ENCODE measurements around the gene PRSS36. TPM values are rescaled to one million over a fixed set of nuclear protein-coding genes. Genes with fewer than 3 reads are reported as not detected.

PRSS36 gene
- total and polyA plus RNA-seq, 9 of the 15 experiments (the other 6 are each of a cell fraction or from before 2014, with no cell fraction given) = 0.09 to 1.2 (median 0.54) TPM; not detected in 2

DNA sequence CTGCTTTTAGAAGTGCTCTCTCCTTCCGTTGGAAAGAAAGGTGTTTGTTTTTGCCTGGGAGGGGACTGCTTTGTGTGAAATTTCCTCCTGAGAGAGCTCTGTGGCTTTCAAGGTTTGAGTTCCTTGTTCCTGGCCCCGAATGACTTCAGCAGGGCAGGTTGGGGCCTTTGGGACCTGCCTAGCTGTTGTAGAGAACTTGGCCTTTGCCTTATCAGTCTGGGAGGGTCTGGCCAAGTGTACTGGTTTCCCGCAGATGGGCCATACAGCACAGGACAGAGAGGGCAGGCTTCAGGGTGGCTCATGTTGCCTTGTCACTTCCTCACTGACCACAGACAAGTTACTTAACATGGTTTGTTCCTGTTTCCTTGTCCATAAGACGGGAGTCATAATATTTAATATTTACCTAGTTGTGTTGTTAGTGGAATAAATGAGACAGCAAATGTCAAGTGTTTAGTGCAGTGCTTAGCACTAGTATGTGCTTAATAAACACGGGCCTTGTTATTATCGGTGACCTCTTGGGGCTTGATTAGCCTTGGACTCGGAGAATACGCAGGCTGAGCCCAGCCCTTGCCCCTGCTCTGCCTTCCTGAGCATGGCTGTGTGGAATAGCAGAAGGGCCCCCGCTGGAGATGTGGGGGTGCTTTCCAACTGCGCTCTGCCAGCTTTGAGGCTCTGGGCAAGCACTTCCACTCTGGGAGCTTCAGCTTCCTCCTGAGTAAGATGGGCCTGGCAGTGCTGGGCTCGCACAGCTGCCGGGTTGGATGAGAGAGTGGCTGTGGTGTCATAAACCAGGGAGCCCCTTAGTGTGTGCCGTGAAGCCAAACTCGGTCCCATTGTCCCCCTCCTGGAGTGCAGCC is 20.9 kb downstream of the PRSS36 start (continued):
- TF ChIP-seq GATA2 (CRISPR knock-in tag; IDR thresholded peaks at IDR 0.05) = peak; percentile 77

DNA sequence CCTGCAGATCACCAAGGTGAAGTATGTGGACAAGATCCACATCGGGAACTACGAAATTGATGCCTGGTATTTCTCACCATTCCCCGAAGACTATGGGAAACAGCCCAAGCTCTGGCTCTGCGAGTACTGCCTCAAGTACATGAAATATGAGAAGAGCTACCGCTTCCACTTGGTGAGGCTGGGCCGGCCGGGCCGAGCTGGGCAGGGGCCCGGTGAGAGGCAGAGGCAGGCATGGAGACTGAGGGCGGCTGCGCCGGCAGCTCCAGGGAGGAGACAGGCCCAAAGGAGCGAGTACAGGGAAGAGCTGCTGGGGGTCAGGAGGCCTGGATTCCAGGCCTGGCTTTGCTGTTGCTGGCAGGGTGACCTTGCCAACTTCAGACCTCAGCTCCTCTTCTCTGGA is 22.7 kb downstream of the PRSS36 start:
- FAIRE-seq (no peak), ATAC-seq (no peak), DNase-seq (ENCODE audit: extremely low read depth in 1 of 4, low spot score in 3 of 4) (no peak)
- H2AFZ ChIP-seq (ENCODE audit: low read depth, low read length) = no peak overlapping the region
- H3K27me3 ChIP-seq (ENCODE audit: control insufficient read depth in 2 of 2, insufficient read depth in 2 of 2, low read length in 2 of 2) = no peaks in the 10 kb centered on the region
- H3K79me2 ChIP-seq (ENCODE audit: control insufficient read depth, insufficient read depth, low read length) = no peaks in the 10 kb centered on the region
- BruUV-seq (replicated peaks) = no TSS peak
- ChIA-PET POLR2A (interaction anchor here (0.6 to 5.0 kb wide), 6 partner anchors 8 to 156 kb away, joined by 3 to 44 read pairs (median 6); partner anchors contain the start of genes FUS and KAT8), CTCF (ENCODE audit: low intra/inter-chr PET ratio) (no interaction called here)
- H3K4me2 ChIP-seq (ENCODE audit: insufficient read depth, low read length) = no peak overlapping the region
- in situ Hi-C loops (cut with MboI) (no loop called here), intact Hi-C loops (cut with micrococcal nuclease) (no loop called here)
- peaks cover 71% of the 10 kb centered on the region for H3K36me3 ChIP-seq (ENCODE audit: control insufficient read depth, insufficient read depth, low read length)
- no peak overlapping the region for H3K4me3 ChIP-seq
- peak overlapping the region in 1 of 2 experiments; percentile 87; a peak in 2 of 4 replicates for H3K9ac ChIP-seq (ENCODE audit: insufficient read depth in 1 of 2, low read depth in 2 of 2, low read length in 2 of 2)
- H3K27ac ChIP-seq (ENCODE audit: extremely low read depth, low read depth, low read length) = peak overlapping the region; percentile 90; the same call in 1 of the 3 replicates
- H3K9me1 ChIP-seq (ENCODE audit: control insufficient read depth, insufficient read depth, low read length) = no peaks in the 10 kb centered on the region
- WGBS (ENCODE audit: insufficient coverage, low coverage, missing lambda C conversion rate) = 93% methylated on average over 10 of the region's 13 CpGs
- H3K9me3 ChIP-seq (replicated peaks; ENCODE audit: control insufficient read depth, insufficient read depth, low read depth, low read length) = no peaks in the 10 kb centered on the region
- peaks cover 22 to 52% of the 10 kb centered on the region in 2 experiments for H3K4me1 ChIP-seq (replicated peaks in 1 of 2; ENCODE audit: control insufficient read depth in 2 of 2, insufficient read depth in 2 of 2, low read length in 2 of 2)
- H4K20me1 ChIP-seq (replicated peaks; ENCODE audit: control insufficient read depth, insufficient read depth, low read length) = no peaks in the 10 kb centered on the region
- TF ChIP-seq, protein P1, sequence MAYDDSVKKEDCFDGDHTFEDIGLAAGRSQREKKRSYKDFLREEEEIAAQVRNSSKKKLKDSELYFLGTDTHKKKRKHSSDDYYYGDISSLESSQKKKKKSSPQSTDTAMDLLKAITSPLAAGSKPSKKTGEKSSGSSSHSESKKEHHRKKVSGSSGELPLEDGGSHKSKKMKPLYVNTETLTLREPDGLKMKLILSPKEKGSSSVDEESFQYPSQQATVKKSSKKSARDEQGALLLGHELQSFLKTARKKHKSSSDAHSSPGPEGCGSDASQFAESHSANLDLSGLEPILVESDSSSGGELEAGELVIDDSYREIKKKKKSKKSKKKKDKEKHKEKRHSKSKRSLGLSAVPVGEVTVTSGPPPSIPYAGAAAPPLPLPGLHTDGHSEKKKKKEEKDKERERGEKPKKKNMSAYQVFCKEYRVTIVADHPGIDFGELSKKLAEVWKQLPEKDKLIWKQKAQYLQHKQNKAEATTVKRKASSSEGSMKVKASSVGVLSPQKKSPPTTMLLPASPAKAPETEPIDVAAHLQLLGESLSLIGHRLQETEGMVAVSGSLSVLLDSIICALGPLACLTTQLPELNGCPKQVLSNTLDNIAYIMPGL (CRISPR knock-in tag; IDR thresholded peaks at IDR 0.05) = no peak
- TF ChIP-seq YY1 (IDR thresholded peaks at IDR 0.05; ENCODE audit: borderline replicate concordance in 1 of 3, control insufficient read depth in 1 of 3, extremely low read depth in 1 of 3, insufficient read depth in 3 of 3, insufficient read length in 1 of 3, insufficient replicate concordance in 2 of 3, low read depth in 1 of 3, low read length in 2 of 3) = no peak
- TF ChIP-seq, protein P2, sequence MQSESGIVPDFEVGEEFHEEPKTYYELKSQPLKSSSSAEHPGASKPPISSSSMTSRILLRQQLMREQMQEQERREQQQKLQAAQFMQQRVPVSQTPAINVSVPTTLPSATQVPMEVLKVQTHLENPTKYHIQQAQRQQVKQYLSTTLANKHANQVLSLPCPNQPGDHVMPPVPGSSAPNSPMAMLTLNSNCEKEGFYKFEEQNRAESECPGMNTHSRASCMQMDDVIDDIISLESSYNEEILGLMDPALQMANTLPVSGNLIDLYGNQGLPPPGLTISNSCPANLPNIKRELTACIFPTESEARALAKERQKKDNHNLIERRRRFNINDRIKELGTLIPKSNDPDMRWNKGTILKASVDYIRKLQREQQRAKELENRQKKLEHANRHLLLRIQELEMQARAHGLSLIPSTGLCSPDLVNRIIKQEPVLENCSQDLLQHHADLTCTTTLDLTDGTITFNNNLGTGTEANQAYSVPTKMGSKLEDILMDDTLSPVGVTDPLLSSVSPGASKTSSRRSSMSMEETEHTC (IDR thresholded peaks at IDR 0.05) = no peak
- no peak for TF ChIP-seq BRCA1 (IDR thresholded peaks at IDR 0.05)
- no peak for TF ChIP-seq BRCA1 (CRISPR knock-in tag; IDR thresholded peaks at IDR 0.05)
- TF ChIP-seq, protein P3, sequence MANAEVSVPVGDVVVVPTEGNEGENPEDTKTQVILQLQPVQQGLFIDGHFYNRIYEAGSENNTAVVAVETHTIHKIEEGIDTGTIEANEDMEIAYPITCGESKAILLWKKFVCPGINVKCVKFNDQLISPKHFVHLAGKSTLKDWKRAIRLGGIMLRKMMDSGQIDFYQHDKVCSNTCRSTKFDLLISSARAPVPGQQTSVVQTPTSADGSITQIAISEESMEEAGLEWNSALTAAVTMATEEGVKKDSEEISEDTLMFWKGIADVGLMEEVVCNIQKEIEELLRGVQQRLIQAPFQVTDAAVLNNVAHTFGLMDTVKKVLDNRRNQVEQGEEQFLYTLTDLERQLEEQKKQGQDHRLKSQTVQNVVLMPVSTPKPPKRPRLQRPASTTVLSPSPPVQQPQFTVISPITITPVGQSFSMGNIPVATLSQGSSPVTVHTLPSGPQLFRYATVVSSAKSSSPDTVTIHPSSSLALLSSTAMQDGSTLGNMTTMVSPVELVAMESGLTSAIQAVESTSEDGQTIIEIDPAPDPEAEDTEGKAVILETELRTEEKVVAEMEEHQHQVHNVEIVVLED (CRISPR knock-in tag; IDR thresholded peaks at IDR 0.05) = no peak
- TF ChIP-seq, protein P4, sequence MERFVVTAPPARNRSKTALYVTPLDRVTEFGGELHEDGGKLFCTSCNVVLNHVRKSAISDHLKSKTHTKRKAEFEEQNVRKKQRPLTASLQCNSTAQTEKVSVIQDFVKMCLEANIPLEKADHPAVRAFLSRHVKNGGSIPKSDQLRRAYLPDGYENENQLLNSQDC (CRISPR knock-in tag; IDR thresholded peaks at IDR 0.05) = no peak
- no peak for TF ChIP-seq ETV5 (CRISPR knock-in tag; IDR thresholded peaks at IDR 0.05; ENCODE audit: low read depth)
- no peak for TF ChIP-seq EWSR1 (IDR thresholded peaks at IDR 0.05; ENCODE audit: borderline replicate concordance, low read depth, partially characterized antibody)
- TF ChIP-seq ZNF143 (CRISPR knock-in tag; IDR thresholded peaks at IDR 0.05) = no peak
- TF ChIP-seq MTA1 (IDR thresholded peaks at IDR 0.05; ENCODE audit: borderline replicate concordance) = no peak
- TF ChIP-seq, protein P5, sequence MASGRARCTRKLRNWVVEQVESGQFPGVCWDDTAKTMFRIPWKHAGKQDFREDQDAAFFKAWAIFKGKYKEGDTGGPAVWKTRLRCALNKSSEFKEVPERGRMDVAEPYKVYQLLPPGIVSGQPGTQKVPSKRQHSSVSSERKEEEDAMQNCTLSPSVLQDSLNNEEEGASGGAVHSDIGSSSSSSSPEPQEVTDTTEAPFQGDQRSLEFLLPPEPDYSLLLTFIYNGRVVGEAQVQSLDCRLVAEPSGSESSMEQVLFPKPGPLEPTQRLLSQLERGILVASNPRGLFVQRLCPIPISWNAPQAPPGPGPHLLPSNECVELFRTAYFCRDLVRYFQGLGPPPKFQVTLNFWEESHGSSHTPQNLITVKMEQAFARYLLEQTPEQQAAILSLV (tag; IDR thresholded peaks at IDR 0.05) = no peak

Data from K562 (cell line).